NOMO-1 treated with DMSO at 0.1 percent for 48 hours (cell line): ENCODE measurements around the gene SPSB3.

ENCODE experiments used
- DNase-seq: peaks from one replicate; lab custom pipeline; 2025; ENCODE audit not compliant: unreplicated experiment; lab: John Stamatoyannopoulos, UW

Gene SPSB3

GRCh38 chr16:1782408-1783264, at the start of gene SPSB3, which contains the start of gene NUBP2:
TSS of gene SPSB3 (minus strand) at chr16:1782571. CDS start at chr16:1781483, 1,088 bp downstream.
TSS of gene NUBP2 (plus strand) at chr16:1782960. CDS start at chr16:1783021, 61 bp downstream.
- peak; percentile 100 for DNase-seq

- DNase-seq: no peak
Observed at GRCh38 chr16:1831186-1832075, 49.1 kb upstream of the SPSB3 start.

- DNase-seq: no peak
Observed at GRCh38 chr16:1830213-1830612, 47.8 kb upstream of the SPSB3 start.

GRCh38 chr16:1828645-1829410, 46.5 kb upstream of the SPSB3 start:
- no peak for DNase-seq

GRCh38 chr16:1826691-1827573, 44.6 kb upstream of the SPSB3 start, which contains the start of the genes FAHD1 and HAGH:
TSS of gene FAHD1 (plus strand) at chr16:1827206. CDS start at chr16:1827239, 33 bp downstream.
TSS of gene HAGH (minus strand) at chr16:1826825. CDS start at chr16:1826787, 38 bp downstream.
- DNase-seq: peak; percentile 80

GRCh38 chr16:1825864-1826690, 43.7 kb upstream of the SPSB3 start:
- DNase-seq: peak; percentile 43

- DNase-seq: no peak
Observed at GRCh38 chr16:1825381-1825863, 43.1 kb upstream of the SPSB3 start.

GRCh38 chr16:1823821-1824220, 41.5 kb upstream of the SPSB3 start:
- DNase-seq: no peak

GRCh38 chr16:1822801-1823200, 40.4 kb upstream of the SPSB3 start:
- DNase-seq: no peak

- no peak for DNase-seq
Observed at GRCh38 chr16:1821861-1822611, 39.7 kb upstream of the SPSB3 start.

GRCh38 chr16:1820946-1821290, 38.5 kb upstream of the SPSB3 start:
- no peak for DNase-seq

- no peak for DNase-seq
Observed at GRCh38 chr16:1820096-1820945, 38.0 kb upstream of the SPSB3 start.

- DNase-seq: no peak
Observed at GRCh38 chr16:1819611-1820010, 37.2 kb upstream of the SPSB3 start.

GRCh38 chr16:1818873-1819525, 36.6 kb upstream of the SPSB3 start:
- DNase-seq: no peak

GRCh38 chr16:1818204-1818872, 36.0 kb upstream of the SPSB3 start:
- no peak for DNase-seq

GRCh38 chr16:1817716-1818115, 35.3 kb upstream of the SPSB3 start:
- DNase-seq: no peak
